Large intestine (tissue), 3 donors: ENCODE results near the gene MAIP1. TPM values are rescaled to one million over a fixed set of nuclear protein-coding genes. Genes with fewer than 3 reads are reported as not detected.

Experiments used
- DNase-seq, 2 donors: peaks; one replicate each; pipeline versions ENCODE4 v3.0.0 to v3.0.0-alpha.2; 2013
- H3K27ac ChIP-seq: one replicate; pipeline ENCODE4 v1.5.1; 2013; ENCODE audit warnings: low read length
- H3K27me3 ChIP-seq: 2 replicates; pipeline ENCODE4 v1.6.1; 2013; ENCODE audit warnings: low read length; ENCODE audit not compliant: control insufficient read depth, insufficient read depth
- H3K36me3 ChIP-seq: 2 replicates; pipeline ENCODE4 v1.6.1; 2013; ENCODE audit warnings: low read length; ENCODE audit not compliant: control insufficient read depth, insufficient read depth
- H3K4me1 ChIP-seq: one replicate; pipeline ENCODE4 v1.6.1; 2013; ENCODE audit warnings: low read length; ENCODE audit not compliant: control insufficient read depth, insufficient read depth
- H3K4me3 ChIP-seq: one replicate; pipeline ENCODE4 v1.5.1; 2013; ENCODE audit warnings: low read length
- H3K9me3 ChIP-seq: one replicate; pipeline ENCODE4 v1.6.1; 2013; ENCODE audit warnings: mild to moderate bottlenecking, low read depth, low read length, moderate library complexity; ENCODE audit not compliant: control insufficient read depth
- WGBS: methylation state at CpG from one replicate; pipeline ENCODE4 v1.1.5; 2013; ENCODE audit warnings: low lambda C conversion rate; ENCODE audit not compliant: insufficient coverage; 5-methylcytosine and 5-hydroxymethylcytosine counted together
- polyA plus RNA-seq: library from polyadenylated mRNA; unstranded; fragments of 120-200 nt; gene quantifications from one replicate; pipeline ENCODE4 v1.2.1, GENCODE V29; 2013

MAIP1 gene
- polyA plus RNA-seq, 1 donor: 21.2 TPM

- Histone ChIP-seq H3K27me3 (no peaks in the 10 kb centered on the region), H3K27ac (no peak overlapping the region), H3K9me3 (peaks cover 3% of the 10 kb centered on the region), H3K4me1 (peaks cover 3% of the 10 kb centered on the region), H3K36me3 (peaks cover 17% of the 10 kb centered on the region), H3K4me3 (no peak overlapping the region)
- no CpG with 5 or more reads among the region's 4 CpGs for WGBS
- DNase-seq: no peak
Measured at GRCh38 chr2:199916980-199917379, 38.4 kb upstream of the MAIP1 start.

- H3K36me3 ChIP-seq: peaks cover 14% of the 10 kb centered on the region
- DNase-seq: no peak
- WGBS: 60% methylated on average over 2 of the region's 5 CpGs
Measured at GRCh38 chr2:199922856-199923255, 32.5 kb upstream of the MAIP1 start.

DNA sequence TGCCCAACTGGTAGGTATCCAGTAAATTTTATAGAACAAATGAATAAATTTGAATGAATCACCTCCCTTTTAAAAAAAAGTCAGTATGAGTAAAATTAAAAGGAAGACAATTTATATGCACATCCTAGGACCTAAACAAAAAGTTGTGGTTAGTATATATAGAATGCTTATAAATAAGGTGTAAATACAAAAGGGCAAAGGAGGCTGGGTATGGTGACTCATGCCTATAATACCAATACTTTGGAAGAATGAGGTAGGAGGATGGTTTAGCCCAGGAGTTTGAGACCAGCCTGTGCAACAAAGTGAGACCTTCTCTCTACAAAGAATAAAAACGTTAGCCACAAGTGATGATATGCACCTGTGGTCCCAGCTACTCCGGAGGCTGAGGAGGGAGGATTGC, 31.5 kb upstream of the MAIP1 start:
- Histone ChIP-seq H3K36me3 (peaks cover 11% of the 10 kb centered on the region), H3K4me1 (no peaks in the 10 kb centered on the region), H3K27ac (no peak overlapping the region), H3K4me3 (no peak overlapping the region), H3K9me3 (no peaks in the 10 kb centered on the region), H3K27me3 (no peaks in the 10 kb centered on the region)
- no peak for DNase-seq
- WGBS: 80% methylated on average over 1 of the region's 2 CpGs

More at GRCh38 chr2:199922856-199923255, 32.5 kb upstream of the MAIP1 start:
- Histone ChIP-seq H3K27ac (no peak overlapping the region), H3K4me1 (no peaks in the 10 kb centered on the region), H3K9me3 (no peaks in the 10 kb centered on the region), H3K27me3 (no peaks in the 10 kb centered on the region), H3K4me3 (no peak overlapping the region)

GRCh38 chr2:199926806-199927205, 28.6 kb upstream of the MAIP1 start:
- no CpG with 5 or more reads among the region's 1 CpG for WGBS
- Histone ChIP-seq H3K36me3 (peaks cover 19% of the 10 kb centered on the region), H3K27ac (no peak overlapping the region), H3K4me1 (no peaks in the 10 kb centered on the region), H3K9me3 (no peaks in the 10 kb centered on the region), H3K4me3 (no peak overlapping the region), H3K27me3 (no peaks in the 10 kb centered on the region)
- DNase-seq: no peak

GRCh38 chr2:199928226-199928625, 27.2 kb upstream of the MAIP1 start:
- H3K9me3 ChIP-seq: no peaks in the 10 kb centered on the region
- H3K27me3 ChIP-seq: no peaks in the 10 kb centered on the region
- H3K27ac ChIP-seq: no peak overlapping the region
- H3K4me1 ChIP-seq: no peaks in the 10 kb centered on the region
- WGBS: 14% methylated on average over 2 of the region's 2 CpGs
- DNase-seq: no peak
- H3K4me3 ChIP-seq: no peak overlapping the region
- peaks cover 29% of the 10 kb centered on the region for H3K36me3 ChIP-seq

DNA sequence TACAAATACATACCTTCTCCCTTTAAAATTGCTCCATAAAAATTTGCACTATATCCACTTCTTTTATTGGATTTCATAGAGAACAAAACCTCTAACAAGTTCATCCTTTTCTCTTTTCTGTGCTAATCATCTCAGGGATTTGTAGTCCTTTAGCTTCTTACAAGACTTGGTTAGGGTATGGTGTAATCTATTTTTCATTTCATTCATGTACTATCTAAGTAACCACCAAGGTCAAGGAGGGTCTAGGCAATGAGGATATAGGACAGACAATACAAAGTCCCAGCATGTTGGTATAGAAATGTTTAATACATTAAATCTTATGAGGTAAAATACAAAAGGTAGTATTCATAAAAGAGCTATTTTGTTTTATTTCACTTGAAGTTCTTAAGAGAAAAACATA, 26.8 kb upstream of the MAIP1 start:
- H3K27me3 ChIP-seq: no peaks in the 10 kb centered on the region
- H3K9me3 ChIP-seq: no peaks in the 10 kb centered on the region
- H3K27ac ChIP-seq: no peak overlapping the region
- no peaks in the 10 kb centered on the region for H3K4me1 ChIP-seq
- H3K4me3 ChIP-seq: no peak overlapping the region
- DNase-seq: no peak
- H3K36me3 ChIP-seq: peaks cover 29% of the 10 kb centered on the region

- Histone ChIP-seq H3K27me3 (no peaks in the 10 kb centered on the region), H3K4me3 (no peak overlapping the region), H3K4me1 (no peaks in the 10 kb centered on the region), H3K9me3 (no peaks in the 10 kb centered on the region), H3K36me3 (peaks cover 29% of the 10 kb centered on the region), H3K27ac (no peak overlapping the region)
- DNase-seq: no peak
- no CpG with 5 or more reads among the region's 2 CpGs for WGBS
Measured at GRCh38 chr2:199929262-199929661, 26.1 kb upstream of the MAIP1 start.

DNA sequence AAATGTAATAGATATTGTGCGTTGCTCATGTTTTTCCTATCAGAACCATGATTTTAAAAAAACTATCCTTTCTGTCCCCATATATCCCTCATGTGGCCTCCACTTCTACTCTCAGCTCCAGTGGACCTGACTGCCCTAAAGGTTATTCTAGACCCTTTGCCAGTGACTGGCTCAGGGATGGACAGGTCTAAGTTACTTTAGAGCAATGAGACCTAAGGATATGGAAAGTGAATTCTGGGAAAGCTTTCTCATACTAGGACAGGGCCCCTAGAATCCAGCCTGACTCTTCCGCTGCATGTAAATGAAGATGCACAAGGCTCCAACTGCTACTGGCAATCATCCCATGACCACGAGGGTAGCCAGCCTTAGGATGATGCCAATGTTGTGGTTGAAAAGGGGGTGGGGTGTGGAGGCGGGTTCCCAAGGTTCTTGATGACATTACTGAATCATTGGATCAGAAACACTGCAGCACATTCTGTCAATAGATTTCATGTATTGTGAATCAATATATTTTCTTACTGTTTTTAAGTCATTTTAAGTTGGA, 23.0 kb upstream of the MAIP1 start:
- no CpG with 5 or more reads among the region's 4 CpGs for WGBS
- no peak for DNase-seq
- Histone ChIP-seq H3K36me3 (peaks cover 27% of the 10 kb centered on the region), H3K27me3 (no peaks in the 10 kb centered on the region), H3K4me1 (peaks cover 3% of the 10 kb centered on the region), H3K4me3 (no peak overlapping the region), H3K9me3 (no peaks in the 10 kb centered on the region), H3K27ac (no peak overlapping the region)

GRCh38 chr2:199933466-199933865, 21.9 kb upstream of the MAIP1 start:
- no peak overlapping the region for H3K4me3 ChIP-seq
- no peaks in the 10 kb centered on the region for H3K27me3 ChIP-seq
- H3K4me1 ChIP-seq: peaks cover 4% of the 10 kb centered on the region
- H3K36me3 ChIP-seq: peaks cover 31% of the 10 kb centered on the region
- no peaks in the 10 kb centered on the region for H3K9me3 ChIP-seq
- no peak for DNase-seq
- no peak overlapping the region for H3K27ac ChIP-seq
- WGBS: 97% methylated on average over 3 of the region's 3 CpGs

GRCh38 chr2:199936554-199936953, 18.8 kb upstream of the MAIP1 start:
- no peak for DNase-seq
- H3K27ac ChIP-seq: no peak overlapping the region
- 20% methylated on average over 1 of the region's 2 CpGs for WGBS
- peaks cover 7% of the 10 kb centered on the region for H3K4me1 ChIP-seq
- no peak overlapping the region for H3K4me3 ChIP-seq
- H3K9me3 ChIP-seq: no peaks in the 10 kb centered on the region
- H3K27me3 ChIP-seq: no peaks in the 10 kb centered on the region
- peaks cover 26% of the 10 kb centered on the region for H3K36me3 ChIP-seq

DNA sequence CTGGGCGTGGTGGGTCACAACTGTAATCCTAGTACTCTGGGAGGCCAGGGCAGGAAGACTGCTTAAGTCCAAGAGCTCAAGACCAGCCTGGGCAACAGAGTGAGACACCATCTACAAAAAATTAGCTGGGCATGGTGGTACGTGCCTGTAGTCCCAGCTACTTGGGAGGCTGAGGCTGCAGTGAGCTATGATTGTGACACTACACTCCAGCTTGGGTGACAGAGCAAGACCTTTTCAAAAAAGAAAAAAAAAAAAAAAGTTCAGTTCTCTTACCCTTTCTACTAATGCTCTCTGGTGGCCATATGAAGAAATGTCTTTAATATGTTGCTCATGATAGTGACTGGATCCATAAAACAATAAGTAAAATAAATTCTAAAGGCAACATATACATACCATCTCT, 15.0 kb upstream of the MAIP1 start:
- H3K27ac ChIP-seq: no peak overlapping the region
- WGBS: 100% methylated on average over 1 of the region's 2 CpGs
- peaks cover 19% of the 10 kb centered on the region for H3K36me3 ChIP-seq
- peaks cover 18% of the 10 kb centered on the region for H3K4me1 ChIP-seq
- peak in 1 of 2 donors; percentile 21 for DNase-seq
- H3K27me3 ChIP-seq: no peaks in the 10 kb centered on the region
- no peaks in the 10 kb centered on the region for H3K9me3 ChIP-seq
- no peak overlapping the region for H3K4me3 ChIP-seq
